ENCODE measurements around the gene AUH.

AUH gene

GRCh38 chr9:91164724-91165520 lies 196.8 kb downstream of the AUH start:
- peak overlapping the region; percentile 36 to 58 for H3K9ac ChIP-seq (ENCODE audit: low read depth in 1 of 2, low read length in 2 of 2)
- peak overlapping the region; percentile 66 to 80 for H3K27ac ChIP-seq (ENCODE audit: low read depth in 2 of 2, low read length in 2 of 2)
- H3K4me1 ChIP-seq (ENCODE audit: control insufficient read depth in 2 of 2, insufficient read depth in 2 of 2, low read length in 2 of 2): peaks cover 34 to 40% of the 10 kb centered on the region in 2 donors
- H3K4me3 ChIP-seq (ENCODE audit: low read length in 2 of 2): peak overlapping the region in 1 of 2 donors; percentile 13
- no peaks in the 10 kb centered on the region for H3K36me3 ChIP-seq (ENCODE audit: control insufficient read depth in 2 of 2, insufficient read depth in 2 of 2, low read length in 2 of 2)
- H3K9me3 ChIP-seq (ENCODE audit: control insufficient read depth in 2 of 2, low read length in 2 of 2): no peaks in the 10 kb centered on the region
- no peaks in the 10 kb centered on the region for H3K27me3 ChIP-seq (ENCODE audit: control insufficient read depth in 2 of 2, insufficient read depth in 2 of 2, low read length in 2 of 2)
